Astrocyte (in vitro differentiated cells and primary cell): ENCODE data around the gene CLIC6.

Experiments used
- EZH2 ChIP-seq: IDR thresholded peaks from 2 replicates; pipeline ENCODE4 v1.6.1; 2012; ENCODE audit warnings: mild to moderate bottlenecking, low read length, inconsistent platforms; ENCODE audit not compliant: insufficient read depth
- TF ChIP-seq, protein P1 (sequence below): IDR thresholded peaks from 2 replicates; pipeline ENCODE4 v1.5.1; 2011; ENCODE audit warnings: low read depth, mild to moderate bottlenecking, inconsistent platforms, low read length, moderate library complexity; ENCODE audit not compliant: insufficient read depth

DNA sequence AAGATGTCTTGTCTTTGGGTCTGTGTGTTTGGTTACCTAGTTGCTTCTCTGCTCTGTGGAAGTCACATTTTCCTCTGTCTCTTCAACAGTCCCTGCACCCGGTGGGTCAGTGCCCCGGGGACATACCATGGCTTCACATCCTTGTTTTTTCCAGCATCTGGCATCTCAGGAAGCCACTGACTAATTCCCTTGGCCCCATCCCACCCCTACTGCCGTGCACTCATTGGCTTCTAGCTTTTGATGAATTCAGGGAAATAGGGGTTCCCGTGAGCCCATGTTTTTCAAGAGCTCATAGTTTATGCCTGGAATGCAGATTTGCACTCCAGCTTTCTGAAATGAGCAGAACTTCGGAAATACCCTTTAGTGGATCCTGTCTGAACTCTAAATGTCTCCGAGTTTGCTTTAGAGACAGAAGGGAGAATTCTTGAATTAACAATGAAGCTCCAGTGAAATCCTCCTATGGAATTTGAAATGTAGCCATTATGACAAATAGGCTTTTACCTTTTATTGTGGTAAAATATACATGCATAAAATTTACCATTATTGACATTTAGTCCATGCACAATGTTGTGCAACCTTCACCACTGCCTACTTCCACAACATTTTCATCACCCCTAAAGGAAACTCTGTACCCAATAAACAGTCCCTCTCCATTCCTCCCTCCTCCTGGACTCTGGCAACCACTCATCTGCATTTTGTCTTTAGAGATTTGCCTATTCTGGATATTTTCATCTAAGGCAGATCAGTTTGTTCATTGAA lies 67.5 kb downstream of the CLIC6 start:
- TF ChIP-seq, protein P1, sequence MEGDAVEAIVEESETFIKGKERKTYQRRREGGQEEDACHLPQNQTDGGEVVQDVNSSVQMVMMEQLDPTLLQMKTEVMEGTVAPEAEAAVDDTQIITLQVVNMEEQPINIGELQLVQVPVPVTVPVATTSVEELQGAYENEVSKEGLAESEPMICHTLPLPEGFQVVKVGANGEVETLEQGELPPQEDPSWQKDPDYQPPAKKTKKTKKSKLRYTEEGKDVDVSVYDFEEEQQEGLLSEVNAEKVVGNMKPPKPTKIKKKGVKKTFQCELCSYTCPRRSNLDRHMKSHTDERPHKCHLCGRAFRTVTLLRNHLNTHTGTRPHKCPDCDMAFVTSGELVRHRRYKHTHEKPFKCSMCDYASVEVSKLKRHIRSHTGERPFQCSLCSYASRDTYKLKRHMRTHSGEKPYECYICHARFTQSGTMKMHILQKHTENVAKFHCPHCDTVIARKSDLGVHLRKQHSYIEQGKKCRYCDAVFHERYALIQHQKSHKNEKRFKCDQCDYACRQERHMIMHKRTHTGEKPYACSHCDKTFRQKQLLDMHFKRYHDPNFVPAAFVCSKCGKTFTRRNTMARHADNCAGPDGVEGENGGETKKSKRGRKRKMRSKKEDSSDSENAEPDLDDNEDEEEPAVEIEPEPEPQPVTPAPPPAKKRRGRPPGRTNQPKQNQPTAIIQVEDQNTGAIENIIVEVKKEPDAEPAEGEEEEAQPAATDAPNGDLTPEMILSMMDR: no peak
- TF ChIP-seq EZH2: no peak
